Thoracic aorta (tissue), 2 donors: ENCODE measurements around the gene HAUS8. TPM values are rescaled to one million over a fixed set of nuclear protein-coding genes. Genes with fewer than 3 reads are reported as not detected.

Experiments
- ATAC-seq: fragments of 150-250 bp; one replicate; pipeline ENCODE4 v1.8.0; 2017; ENCODE audit warnings: low read depth; ENCODE audit not compliant: insufficient number of reproducible peaks, low FRiP score
- DNase-seq: peaks from one replicate; pipeline ENCODE4 v3.0.0-alpha.2; 2020; ENCODE audit warnings: low spot score
- H3K27ac ChIP-seq, 2 donors: fragments of 200-600 bp; sonication (generic); 1 replicate in 1 of 2; 2 replicates in 1 of 2; pipeline ENCODE4 v1.5.1; 2016; ENCODE audit warnings: mild to moderate bottlenecking in 2 of 2, moderate library complexity in 2 of 2
- H3K27me3 ChIP-seq: fragments of 200-600 bp; sonication (generic); replicated peaks from 2 replicates; pipeline ENCODE4 v1.6.0; 2016; ENCODE audit warnings: mild to moderate bottlenecking; ENCODE audit not compliant: insufficient read depth
- H3K36me3 ChIP-seq: fragments of 200-600 bp; sonication (generic); one replicate; pipeline ENCODE4 v1.5.1; 2016
- H3K4me1 ChIP-seq, 2 donors: fragments of 200-600 bp; sonication (generic); 1 replicate in 1 of 2; 2 replicates in 1 of 2; pipeline versions ENCODE4 v1.5.1 to v1.6.0; 2016; ENCODE audit warnings: low read depth in 2 of 2, mild to moderate bottlenecking in 1 of 2; ENCODE audit not compliant: control insufficient read depth in 1 of 2
- H3K4me3 ChIP-seq: fragments of 200-600 bp; sonication (generic); 2 replicates; pipeline ENCODE4 v1.5.1; 2016; ENCODE audit warnings: mild to moderate bottlenecking
- H3K9me3 ChIP-seq: fragments of 200-600 bp; sonication (generic); 2 replicates; pipeline ENCODE4 v1.5.1; 2016
- total RNA-seq, 2 donors: library from RNA; depleted of rRNA; stranded (reverse); fragments of >200 nt; gene quantifications; one replicate each; pipeline versions ENCODE4 v1.1.0 to v1.2.3, GENCODE V29; 2016
- TF ChIP-seq, protein P1 (sequence below): fragments of 200-600 bp; sonication (generic); IDR thresholded peaks from one replicate; pipeline ENCODE4 v1.5.1; 2019; ENCODE audit warnings: antibody characterized with exemption

Gene HAUS8
- total RNA-seq, 2 donors from 2014 or later: 2.2 to 11.3 TPM

DNA sequence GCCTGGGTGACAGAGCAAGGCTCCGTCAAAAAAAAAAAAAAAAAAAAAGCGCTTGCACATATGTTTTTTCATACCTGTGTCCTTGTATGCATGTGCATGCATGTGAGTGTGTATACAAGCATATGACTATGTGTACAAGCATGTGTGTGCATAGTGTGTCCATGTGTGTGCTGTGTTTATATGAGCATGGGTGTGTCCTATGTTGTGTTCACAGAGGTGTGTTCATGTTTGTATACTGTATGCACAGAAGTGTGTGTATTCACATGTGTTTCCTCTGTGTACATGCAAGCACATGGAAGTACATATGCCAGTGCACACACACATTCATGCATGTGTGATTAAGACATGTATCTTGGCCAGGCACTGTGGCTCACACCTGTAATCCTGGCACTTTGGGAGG lies 17.4 kb upstream of the HAUS8 start:
- H3K4me1 ChIP-seq: peaks cover 53 to 92% of the 10 kb centered on the region in 2 donors
- no peak for DNase-seq
- no peaks in the 10 kb centered on the region for H3K36me3 ChIP-seq
- H3K27ac ChIP-seq: no peak overlapping the region
- no peaks in the 10 kb centered on the region for H3K27me3 ChIP-seq
- no peak for ATAC-seq
- H3K4me3 ChIP-seq: no peak overlapping the region
- TF ChIP-seq, protein P1, sequence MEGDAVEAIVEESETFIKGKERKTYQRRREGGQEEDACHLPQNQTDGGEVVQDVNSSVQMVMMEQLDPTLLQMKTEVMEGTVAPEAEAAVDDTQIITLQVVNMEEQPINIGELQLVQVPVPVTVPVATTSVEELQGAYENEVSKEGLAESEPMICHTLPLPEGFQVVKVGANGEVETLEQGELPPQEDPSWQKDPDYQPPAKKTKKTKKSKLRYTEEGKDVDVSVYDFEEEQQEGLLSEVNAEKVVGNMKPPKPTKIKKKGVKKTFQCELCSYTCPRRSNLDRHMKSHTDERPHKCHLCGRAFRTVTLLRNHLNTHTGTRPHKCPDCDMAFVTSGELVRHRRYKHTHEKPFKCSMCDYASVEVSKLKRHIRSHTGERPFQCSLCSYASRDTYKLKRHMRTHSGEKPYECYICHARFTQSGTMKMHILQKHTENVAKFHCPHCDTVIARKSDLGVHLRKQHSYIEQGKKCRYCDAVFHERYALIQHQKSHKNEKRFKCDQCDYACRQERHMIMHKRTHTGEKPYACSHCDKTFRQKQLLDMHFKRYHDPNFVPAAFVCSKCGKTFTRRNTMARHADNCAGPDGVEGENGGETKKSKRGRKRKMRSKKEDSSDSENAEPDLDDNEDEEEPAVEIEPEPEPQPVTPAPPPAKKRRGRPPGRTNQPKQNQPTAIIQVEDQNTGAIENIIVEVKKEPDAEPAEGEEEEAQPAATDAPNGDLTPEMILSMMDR: no peak
- H3K9me3 ChIP-seq: no peaks in the 10 kb centered on the region

DNA sequence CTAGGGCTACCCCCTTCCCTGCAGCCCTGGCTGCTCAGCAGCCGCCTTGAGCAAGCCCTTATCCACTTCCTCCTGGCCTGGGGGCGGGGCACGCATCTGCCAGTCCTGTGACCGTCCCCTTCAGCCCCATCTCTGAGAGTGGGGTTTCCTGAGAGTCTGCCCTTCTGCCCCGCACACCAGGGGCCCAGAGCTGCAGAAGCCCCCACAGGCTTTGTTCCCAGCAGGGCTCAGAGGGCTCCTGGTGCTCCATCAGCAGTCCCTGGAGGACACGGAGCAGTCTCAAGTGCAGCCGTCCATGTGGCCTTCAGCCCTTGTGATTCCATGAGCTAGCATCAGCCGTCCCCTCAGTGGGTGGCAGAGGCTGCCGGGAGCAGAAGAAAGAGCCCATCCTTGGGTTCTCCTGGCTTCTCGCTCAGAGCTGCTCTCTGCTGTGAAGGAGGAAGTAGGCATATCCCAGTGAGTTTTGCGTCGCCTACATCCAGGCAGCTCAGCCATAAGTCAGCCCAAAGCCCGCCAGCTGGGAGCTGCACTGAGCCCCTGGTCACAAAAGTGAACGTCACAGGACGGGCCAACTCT lies 16.6 kb upstream of the HAUS8 start:
- peak overlapping the region; percentile 54 to 93 for H3K27ac ChIP-seq
- H3K36me3 ChIP-seq: no peaks in the 10 kb centered on the region
- H3K4me3 ChIP-seq: peak overlapping the region; percentile 25
- ATAC-seq (no peak), DNase-seq (no peak)
- no peaks in the 10 kb centered on the region for H3K9me3 ChIP-seq
- no peaks in the 10 kb centered on the region for H3K27me3 ChIP-seq
- H3K4me1 ChIP-seq: peaks cover 46 to 91% of the 10 kb centered on the region in 2 donors
- TF ChIP-seq, protein P1: no peak

DNA sequence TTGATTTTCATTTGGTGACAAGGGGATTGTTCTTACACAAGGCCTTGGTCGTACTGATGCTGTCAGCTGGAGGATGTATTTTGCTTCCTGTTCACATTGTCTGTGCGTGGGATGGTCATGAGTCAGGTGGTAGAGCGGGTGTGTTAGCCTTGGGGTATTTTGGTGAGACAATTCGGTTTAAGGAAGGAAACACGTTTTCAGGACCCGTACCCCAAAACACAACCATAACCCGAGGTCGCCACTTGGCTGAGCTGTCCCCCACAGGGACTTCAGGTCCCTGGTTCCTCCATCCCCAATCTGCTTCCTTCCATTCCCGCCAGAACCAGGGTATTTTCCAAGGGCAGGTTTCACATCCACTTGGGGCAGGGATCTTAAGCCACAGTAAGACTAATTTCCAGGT lies 15.3 kb upstream of the HAUS8 start:
- DNase-seq (no peak), ATAC-seq (no peak)
- Histone ChIP-seq H3K4me1 (peaks cover 52 to 94% of the 10 kb centered on the region in 2 donors), H3K36me3 (no peaks in the 10 kb centered on the region), H3K27ac (peak overlapping the region; percentile 92 to 93), H3K4me3 (no peak overlapping the region), H3K27me3 (no peaks in the 10 kb centered on the region), H3K9me3 (no peaks in the 10 kb centered on the region)
- TF ChIP-seq, protein P1: no peak

DNA sequence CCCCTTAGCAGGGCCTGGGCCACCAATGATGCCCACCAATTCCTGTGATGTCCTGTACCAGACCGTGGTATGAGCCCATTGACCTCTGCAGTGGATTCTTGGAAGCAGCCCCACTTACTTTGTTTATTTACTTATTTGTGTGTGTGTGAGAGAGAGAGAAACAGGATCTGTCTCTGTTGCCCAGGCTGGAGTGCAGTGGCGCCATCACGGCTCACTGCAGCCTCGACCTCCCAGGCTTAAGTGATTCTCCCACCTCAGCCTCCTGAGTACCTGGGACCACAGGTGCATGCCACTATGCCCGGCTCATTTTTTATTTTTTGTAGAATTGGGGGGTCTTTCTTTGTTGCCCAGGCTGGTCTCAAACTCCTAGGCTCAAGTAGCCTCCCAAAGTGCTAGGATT lies 13.3 kb upstream of the HAUS8 start:
- DNase-seq (no peak), ATAC-seq (no peak)
- Histone ChIP-seq H3K27ac (peak overlapping the region; percentile 92 to 93), H3K27me3 (no peaks in the 10 kb centered on the region), H3K4me1 (peaks cover 45 to 96% of the 10 kb centered on the region in 2 donors), H3K9me3 (no peaks in the 10 kb centered on the region), H3K36me3 (no peaks in the 10 kb centered on the region), H3K4me3 (no peak overlapping the region)
- TF ChIP-seq, protein P1: no peak

DNA sequence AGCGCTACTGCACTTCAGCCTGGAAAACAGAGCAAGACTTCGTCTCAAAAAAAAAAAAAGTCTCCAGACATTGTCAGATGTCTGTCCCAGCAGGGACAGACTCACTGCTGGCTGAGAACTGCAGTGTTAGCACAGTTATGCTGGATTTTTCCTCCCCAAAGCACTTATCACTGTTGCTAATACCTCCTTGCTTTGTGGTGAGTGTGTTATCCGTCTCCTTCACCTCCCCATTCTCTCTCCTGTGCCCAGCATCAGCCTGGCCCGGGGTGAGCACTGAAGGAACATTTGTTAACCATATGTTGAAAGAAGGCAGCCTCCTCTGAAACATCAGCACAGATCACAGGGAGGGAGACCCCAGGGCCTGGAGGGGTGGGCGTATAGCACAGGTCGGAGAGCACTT lies 11.6 kb upstream of the HAUS8 start:
- DNase-seq (no peak), ATAC-seq (no peak)
- Histone ChIP-seq H3K27me3 (no peaks in the 10 kb centered on the region), H3K9me3 (no peaks in the 10 kb centered on the region), H3K4me3 (no peak overlapping the region), H3K36me3 (no peaks in the 10 kb centered on the region), H3K27ac (peak overlapping the region; percentile 14 to 93), H3K4me1 (peaks cover 49 to 97% of the 10 kb centered on the region in 2 donors)
- TF ChIP-seq, protein P1: no peak
